Measurements from ENCODE around the gene FRG2C.
"Not testable (repeated sequence)": the region's sequence is repeated elsewhere in the genome, so short reads cannot be mapped to it uniquely, and the experiment has no call there.

Gene FRG2C

DNA sequence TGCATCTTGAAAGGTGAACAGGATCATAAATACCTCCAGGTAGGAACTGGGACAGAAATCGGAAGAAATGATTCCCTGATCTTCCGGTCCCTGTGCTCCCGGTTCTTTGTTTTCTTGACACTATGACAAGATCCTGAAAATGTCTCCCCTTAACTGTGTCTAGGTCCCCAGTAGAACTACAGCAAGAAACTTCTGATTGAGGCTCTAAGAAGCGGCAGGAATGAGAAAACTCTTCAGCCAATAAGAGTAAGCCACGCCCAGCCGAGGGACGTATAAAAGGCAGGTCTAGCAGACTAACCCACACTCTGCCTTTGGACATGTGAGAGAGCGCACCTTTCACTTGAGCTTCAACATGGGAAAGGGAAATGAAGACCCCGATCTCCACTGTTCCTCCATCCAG lies at the start of gene FRG2C:
Gene FRG2C (plus strand): TSS at position 301 of the 400 bp plus-strand sequence. CDS start 52 bp downstream, at position 353.
- DNase-seq = not testable (repeated sequence)

DNA sequence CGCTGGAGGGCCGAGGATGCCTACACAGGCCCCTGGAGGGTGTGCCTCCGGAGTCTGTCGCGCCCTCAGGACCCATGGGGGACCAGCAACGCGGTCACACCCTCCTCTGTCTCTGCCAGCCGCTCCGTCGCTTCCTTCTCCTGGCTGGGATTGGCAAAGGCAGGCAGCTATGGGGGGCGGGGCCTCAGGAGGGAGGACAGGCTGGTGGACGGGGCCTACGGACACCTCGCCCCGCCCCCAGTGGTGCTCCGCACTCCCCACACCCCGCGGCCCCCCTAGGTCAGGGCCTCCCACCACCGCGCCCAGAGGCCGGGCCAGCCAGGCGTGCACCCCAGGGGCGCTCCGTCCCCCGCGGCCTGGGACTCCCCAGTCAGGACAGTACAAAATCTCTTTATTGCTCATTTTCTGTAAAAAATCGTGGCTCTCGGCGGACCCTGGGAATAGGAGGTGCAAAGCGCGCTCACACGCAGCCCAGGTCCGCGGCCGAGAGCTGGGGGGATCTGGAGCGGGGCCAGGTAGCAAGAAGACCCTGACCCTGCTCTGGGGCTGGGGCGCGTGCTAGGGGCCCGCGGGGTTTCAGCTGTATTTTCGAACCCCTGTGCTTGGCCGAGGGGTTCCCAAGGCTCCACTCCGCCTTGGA lies 45.3 kb upstream of the FRG2C start:
- DNase-seq = not testable (repeated sequence)

DNA sequence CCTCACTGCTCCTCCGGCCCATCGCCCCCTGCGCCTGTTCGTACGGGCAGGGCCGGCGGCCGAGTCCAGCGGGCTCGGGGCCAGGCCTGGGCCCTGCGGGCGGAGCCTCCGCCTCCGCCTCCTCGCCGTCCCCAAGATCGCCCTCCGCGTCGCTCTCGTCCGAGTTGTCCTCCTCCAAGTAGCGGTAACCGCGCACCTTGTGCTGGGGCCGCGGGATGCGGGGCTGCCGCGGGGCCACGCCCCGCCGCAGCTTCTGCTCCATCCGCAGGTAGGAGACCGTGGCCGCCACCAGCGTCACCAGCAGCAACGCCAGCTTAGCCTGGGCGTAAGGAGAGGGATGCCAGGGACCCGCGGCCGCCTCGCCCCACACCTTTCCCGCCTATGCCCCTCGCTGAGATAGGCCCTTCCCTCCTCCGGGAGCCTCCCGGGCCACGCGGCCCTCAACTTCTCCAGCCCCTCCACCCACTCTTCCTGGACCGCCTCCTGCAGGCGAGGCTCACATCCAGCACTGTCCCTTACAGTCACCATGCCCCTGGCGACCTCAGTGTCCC lies 44.6 kb upstream of the FRG2C start:
- DNase-seq = not testable (repeated sequence)

DNA sequence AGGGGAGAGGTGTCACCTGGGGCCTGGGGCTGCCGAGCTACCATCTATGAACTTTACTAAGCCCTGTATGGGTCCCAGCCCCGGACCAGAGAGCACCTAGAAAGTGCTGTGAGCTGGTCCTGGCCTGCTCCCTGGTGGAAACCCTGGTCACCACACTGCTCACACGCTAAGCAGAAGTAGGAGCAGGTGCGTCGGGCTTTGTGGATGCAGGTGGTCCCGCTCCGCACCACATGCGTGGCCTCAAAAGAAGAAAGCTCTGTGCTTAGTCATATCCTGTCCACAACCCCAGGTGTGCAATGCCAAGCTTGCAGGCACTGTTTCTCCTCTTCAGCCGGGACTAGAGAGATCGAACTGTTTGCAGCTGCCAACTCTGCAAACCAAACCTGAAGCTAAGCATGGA lies 42.4 kb upstream of the FRG2C start:
- DNase-seq = not testable (repeated sequence)

DNA sequence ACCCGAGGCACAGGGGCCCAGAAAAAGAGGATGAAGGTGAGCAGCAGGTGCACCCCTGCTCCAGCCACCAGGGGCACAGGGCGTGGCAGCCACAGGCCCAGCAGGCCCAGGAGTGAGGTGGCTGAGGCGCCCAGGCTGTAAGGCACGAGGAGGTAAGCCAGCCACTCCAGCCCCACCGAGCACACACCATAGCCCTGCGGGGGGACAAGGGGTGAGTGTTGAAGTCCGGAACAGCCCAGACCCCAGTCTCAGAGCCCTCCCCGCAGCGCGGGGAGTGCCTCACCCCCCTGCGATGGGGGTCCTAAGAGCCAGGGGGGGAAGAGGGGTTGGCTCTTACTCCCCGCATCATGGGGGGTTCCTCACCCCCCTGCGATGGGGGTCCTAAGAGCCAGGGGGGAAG lies 40.5 kb upstream of the FRG2C start:
- DNase-seq = not testable (repeated sequence)

DNA sequence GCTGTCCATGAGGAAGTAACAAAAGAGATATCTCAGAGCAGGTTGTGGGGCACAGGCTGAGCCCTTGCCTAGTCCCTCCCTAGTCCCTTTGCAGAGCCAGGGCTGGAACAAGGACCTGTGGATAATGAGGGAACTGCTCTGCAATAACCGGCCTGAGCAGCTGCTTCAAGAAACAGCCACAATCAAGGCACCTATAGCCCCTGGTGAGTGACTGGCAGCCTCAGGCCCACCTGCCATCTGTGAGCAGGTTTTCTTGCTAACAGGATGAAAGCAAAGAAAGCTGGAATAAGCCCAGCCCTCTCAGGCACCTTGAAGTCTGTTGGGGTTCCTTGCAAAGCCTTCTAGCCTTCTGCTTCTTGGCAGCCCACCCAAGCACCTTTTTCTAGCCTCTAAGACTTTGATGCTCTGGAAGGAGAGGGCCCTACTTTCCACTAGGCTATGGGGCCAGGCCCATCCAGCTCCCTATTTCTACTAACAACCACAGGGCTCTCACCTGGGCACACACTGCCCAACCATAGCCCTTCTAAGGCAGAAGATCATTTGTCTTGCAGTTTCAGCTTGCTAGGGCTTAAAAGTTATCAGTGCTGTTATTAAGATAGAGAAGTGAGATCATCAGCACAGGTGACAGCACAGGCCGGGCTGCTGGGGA lies 33.1 kb upstream of the FRG2C start:
- not testable (repeated sequence) for DNase-seq

DNA sequence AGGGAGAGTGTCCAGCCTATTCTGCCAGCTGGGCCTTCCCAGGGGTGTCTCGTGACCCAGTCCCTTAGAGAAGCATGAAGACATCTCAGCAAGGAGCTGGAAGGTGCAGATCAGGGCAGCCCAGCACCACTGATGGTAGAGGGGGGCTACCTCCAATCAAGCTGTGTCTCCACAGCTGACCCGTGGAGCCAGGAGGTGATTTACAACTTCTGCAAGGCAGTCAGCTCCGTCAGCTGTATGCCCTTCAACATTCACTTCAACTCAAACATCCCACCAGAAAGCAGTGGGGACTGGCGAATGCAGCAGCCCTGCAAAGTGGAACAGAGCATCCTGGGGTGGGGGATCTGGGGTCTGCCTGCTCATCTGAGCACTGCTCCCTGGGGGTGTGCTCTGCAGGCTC lies 32.6 kb upstream of the FRG2C start:
- no peak for DNase-seq

DNA sequence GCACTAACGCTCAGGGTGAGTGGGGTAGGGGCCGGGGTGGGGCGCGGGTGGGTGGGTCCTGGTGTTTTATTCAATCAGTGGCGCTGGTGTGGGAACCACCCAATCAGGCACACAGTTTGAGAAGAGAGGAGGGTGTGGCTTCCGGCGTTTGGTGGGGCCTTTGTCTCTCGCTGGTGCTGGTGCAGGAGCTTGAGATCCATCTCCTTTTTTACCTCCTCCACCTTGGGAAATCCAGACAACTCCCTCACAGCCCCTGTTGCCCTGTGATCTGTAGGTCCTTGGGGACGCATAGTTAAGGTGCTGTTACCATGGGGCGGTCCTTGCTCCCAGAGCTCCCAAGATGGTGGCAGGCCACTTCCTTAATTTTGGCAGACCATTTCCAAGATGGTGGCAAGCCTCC lies 25.2 kb upstream of the FRG2C start:
- not testable (repeated sequence) for DNase-seq

DNA sequence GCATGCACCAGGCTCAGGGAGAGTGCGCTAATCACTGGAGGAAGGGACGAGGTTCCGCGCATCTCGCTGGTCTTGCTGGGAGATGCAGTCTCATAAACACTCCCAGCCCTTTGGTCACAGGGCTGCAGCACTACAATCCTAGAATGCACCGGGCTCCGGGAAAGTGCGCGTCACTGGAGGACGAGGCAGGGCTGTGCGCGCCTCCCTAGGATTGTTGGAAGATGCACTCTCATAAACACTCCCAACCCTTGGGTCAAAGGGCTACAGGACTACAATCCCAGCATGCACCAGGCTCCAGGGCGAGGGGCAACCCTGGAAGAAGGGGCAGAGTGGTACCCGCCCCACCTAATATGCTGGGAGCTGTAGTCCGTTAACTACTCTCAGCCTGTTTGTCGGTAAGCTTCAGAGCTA lies 23.0 kb upstream of the FRG2C start:
- DNase-seq = not testable (repeated sequence)

DNA sequence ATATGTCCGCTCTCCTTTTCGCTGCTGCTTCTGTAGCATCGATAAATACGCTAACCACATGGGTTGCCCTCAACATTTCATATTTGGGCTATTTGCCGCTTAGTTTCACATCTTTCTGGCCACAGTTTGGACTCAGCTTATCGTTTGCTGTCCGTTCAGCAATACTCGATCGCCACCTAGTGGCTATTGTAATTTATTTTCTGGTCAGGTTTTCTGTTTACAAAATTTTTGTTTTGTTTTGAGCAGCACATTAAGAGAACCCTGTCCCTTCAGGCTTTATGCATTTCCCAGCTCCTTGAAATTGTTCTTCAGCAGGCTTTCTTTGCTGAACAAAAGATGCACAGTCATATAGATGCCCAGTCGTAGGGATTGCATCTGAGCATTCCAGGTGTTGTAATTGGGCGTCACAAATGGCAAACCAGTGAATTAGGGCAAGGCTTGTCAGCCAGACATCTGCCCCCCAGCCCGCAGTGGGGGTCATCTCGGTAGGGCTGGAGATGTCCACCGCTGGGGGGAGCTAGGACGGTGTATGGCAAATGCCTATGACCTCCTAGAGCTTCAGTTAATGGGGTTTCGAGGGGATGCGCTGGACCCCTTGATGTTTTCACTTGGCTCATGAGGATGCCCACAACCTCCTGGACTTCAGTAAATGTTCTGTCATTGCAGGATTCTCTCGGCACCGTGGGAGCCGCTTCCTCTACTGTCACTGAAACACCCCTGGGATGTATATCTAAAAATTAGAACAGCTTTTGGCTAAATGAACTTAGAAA lies 20.9 kb upstream of the FRG2C start:
- DNase-seq = not testable (repeated sequence)

DNA sequence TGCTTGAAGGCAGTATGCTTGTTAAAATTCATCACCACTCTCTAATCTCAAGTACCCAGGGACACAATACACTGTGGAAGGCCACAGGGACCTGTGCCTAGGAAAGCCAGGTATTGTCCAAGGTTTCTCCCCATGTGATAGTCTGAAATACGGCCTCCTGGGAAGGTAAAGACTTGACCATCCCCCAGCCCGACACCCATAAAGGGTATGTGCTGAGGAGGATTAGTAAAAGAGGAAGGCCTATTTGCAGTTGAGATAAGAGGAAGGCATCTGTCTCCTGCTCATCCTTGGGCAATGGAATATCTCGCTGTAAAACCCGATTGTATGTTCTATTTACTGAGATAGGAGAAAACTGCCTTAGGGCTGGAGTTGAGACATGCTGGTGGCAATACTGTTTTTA lies 18.6 kb upstream of the FRG2C start:
- not testable (repeated sequence) for DNase-seq

DNA sequence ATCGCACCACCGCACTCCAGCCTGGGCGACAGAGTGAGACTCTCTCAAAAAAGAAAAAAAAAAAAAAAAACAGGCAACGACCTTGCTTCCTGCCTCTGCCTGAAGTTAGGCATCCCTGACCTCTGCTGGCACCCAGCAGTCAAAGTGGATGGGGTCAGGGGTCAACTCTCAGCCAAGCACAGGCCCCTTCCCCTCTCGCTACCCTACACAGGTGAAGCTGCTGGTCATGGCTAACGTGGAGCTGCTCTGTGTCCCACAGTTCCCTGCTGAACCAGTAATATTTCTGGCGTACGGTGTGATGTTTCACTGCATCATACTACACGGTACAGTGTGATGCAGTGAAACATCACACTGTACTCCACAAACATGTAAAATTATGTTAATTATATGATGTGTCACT lies 13.9 kb upstream of the FRG2C start:
- DNase-seq = no peak

DNA sequence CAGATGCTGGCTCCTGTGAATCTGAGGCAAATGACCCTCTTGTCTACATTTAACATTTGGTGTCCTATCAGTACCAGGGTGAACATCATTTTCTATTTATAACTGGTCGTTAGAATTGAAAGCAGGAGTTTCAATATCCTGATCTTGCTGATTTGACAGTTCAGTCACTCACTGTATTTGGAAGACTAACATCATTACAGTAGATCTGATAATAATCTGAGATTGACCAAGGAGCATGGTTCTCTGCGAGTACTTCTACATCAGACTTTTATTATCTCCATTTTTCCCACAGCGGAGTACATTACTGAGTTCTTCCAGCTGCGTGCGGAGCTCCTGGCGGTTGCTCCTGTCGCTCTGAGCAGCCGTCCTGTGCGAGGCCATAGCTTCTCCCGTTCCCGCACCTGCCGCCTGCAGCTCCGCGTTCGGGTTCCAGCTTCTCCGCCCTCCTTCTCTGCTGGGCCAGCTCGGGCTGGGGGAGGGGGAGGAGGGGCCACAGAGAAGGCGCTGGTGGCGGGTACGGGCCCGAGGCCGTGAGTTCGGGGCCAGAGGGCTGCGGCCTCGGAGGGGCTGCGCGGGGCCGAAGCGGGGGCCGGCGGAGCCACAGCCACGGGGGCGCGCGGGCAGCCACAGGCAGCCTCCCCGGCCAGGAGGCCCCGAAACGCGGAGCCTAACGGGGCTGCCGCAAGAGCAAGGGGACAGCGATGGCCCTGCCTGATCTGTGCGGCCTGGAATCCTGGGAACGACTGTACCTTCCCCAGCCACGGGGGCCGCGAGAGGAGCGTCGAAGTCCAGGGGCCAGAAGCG lies 8.8 kb upstream of the FRG2C start:
- DNase-seq = not testable (repeated sequence)

DNA sequence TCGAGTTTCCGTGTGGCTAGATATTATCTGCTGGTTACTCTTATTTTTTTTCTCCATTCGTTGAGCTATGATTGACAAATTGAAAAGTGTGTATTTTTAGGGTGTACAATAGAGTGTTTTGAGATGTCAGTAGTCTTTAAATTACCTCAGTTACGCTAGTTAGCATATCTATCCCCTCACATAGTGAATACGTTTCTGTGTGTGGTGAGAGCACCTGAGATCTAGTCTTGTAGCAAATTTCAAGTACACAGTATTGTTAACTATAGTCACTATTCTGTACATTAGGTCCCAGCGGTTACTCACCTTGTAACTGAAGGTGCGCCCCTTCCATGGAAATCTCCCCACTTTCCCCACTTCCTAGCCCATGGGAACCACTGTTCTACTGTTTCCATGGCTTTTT lies 8.2 kb upstream of the FRG2C start:
- DNase-seq = not testable (repeated sequence)

DNA sequence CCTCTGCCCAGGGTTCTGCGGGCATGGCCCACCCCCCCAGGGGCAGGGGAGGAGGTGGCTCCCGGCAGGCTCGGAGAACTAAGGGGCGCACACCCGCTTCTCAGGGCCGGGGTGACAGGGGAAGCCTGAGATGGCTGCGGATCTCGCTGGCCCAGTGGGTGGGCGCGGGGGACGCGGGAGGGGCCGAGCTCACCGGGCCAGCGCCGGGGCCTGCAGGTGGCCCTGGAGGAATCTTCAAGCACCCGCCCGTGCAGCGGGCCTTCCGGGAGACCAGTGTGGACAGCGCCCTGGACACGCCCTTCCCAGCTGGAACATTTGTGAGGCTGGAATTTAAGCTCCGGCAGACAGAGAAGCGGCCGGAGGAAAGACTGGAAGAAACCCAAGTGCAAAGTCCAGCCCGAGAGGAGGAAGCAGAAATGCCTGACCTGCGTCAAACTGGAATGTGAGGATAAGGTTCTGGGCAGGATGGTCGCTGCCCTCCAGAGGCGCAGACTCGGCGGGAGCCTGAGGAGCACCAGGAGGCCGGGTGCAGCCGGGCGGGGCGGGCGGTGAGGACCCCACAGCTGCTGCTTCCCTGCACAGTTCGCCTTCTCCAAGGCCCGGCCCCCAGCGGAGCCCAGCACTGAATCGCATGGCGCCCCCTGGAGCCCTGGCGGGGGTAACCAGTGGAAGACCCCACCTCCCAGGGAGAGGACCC lies 5.6 kb upstream of the FRG2C start:
- not testable (repeated sequence) for DNase-seq

DNA sequence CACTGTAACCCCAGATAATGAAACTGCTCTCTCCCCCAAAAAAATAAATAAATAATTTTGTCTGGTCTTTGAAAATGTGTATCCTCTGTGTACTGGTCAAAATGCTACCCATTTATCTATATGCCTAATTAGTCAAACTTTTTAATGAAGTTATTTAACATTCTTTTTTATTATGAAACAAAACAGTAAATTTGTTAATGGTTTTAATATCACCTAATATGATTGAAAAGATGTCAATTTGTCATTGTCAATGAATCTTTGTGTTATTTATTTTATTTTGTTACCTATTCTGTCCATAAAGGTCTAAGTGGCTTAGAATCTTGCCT lies 5.1 kb upstream of the FRG2C start:
- not testable (repeated sequence) for DNase-seq

DNA sequence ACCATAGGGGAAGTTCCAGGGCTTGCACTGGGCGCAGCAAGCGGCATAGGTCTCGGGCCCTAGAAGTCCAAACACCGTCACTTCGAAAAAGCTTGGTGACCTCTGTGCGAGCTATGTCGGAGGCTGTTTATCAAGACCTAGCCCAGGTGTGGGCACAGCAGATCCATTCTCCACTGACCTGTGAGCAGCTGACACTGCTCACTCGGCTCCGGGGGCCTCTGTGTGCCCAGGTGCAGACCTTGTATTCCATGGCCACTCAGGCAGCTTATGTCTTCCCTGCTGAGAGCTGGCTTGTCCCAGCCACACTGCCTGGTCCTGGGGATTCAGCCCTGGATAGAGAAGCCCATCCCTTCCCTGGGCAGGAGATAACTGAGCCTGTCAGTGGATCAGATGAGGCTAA lies 1.5 kb downstream of the FRG2C start:
- DNase-seq = not testable (repeated sequence)

DNA sequence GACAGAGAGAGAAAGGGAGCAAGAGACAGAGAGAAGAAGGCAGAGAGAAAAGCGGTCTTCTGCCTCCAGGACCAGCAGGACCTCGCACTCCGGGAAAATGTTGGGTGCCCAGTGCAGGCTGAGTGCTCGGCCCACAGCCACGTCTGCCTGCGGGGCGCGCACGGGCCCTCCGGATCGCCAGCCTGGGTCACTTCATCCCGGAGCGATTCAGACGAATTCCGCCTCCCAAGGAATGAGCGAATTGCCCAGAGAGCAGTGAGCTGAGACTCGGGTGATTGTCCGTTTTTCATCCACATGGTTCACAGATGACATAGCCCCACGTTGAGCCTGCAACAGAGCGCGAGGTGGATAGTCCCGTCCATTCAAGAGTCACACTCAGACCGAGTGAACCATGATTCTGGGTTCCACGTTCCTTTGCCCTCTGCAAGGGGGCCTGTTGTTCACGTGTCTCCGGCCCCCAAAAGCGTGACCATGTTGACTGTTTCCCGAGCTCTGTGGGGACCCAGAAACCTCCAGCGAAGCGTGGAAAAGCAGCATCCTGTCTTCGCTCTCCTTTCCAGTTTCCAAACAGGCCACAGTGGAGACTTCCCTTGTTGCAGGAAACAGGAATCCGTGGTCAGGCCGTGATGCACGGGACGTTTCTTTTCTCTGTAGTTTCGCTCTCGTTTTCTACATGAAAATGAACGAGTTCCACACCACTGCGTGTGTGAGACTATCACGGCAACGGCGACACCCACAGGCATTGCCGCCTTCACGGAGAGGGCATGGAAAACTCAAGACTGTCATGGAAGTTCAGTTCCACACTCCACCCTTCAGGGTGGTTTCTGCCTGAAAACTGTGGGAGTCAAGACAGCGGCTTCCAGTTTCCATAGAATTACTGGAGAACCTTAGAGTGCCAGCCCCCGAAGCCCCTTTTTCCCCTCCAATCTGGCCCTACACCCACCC lies 3.9 kb downstream of the FRG2C start:
- not testable (repeated sequence) for DNase-seq

DNA sequence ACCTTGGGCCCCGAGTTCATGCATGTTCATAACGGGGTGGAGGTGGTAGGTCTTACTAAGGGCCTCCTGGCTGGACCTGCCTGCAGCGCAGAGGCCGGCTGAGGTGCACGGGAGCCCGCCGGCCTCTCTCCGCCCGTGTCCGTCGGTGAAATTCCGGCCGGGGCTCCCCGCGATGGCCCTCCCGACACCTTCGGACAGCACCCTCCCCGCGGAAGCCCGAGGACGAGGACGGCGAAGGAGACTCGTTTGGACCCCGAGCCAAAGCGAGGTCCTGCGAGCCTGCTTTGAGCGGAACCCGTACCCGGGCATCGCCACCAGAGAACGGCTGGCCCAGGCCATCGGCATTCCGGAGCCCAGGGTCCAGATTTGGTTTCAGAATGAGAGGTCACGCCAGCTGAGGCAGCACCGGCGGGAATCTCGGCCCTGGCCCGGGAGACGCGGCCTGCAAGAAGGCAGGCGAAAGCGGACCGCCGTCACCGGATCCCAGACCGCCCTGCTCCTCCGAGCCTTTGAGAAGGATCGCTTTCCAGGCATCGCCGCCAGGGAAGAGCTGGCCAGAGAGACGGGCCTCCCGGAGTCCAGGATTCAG lies 4.7 kb downstream of the FRG2C start:
- not testable (repeated sequence) for DNase-seq

Data from NCI-H1436 treated with DMSO at 0.1 percent for 48 hours (cell line).